Measurements from ENCODE around the gene RCE1.

DNA sequence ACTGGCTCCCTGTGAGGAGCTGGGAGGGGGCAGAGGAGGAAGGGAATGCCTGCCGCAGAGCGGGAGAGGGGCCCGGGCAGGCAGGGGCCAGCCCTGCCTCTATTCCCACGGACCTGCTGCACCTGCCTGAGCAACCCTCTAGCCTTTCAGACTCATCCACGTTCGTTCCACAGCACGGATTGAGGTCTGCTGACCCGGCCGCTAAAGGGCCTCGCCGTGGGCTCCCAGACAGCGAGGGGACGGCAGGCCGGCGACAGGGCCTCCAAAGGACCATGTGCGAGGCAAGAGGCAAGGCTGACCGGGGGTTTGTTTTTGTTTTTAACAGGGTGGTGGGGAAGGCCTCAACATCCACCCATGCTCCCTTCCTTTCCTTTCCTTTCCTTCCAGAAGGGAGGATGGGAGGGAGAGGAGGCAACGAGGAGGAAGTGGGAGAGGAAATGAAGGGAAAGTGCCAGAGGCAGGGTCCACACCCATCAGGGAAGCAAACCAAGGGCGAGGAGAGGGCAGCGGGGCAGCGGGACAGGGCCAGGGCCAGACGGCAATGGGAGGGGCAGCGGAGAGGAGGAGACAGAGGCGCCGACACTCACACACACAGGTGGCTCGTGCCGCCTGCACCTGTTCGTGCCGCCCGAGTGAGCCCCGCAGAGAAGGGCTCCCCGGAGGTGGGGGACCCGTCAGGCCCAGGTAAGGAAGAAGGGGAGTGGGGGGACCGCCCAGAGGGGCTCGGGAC lies 21.1 kb downstream of the RCE1 start:
- TF ChIP-seq CTCF (IDR thresholded peaks at IDR 0.05), result no peak
- no peak for TF ChIP-seq POLR2A (IDR thresholded peaks at IDR 0.05)

Data from testis (tissue), 2 donors.